Activated CD8-positive, alpha-beta memory T cell treated with anti-CD3 and anti-CD28 coated beads, Interleukin-2, amount 50 U/mL, for 48 hours (primary cell): ENCODE measurements around the gene KCNG3.

Experiments used
- DNase-seq: peaks from one replicate; pipeline ENCODE4 v3.0.0-alpha.2; 2020

The KCNG3 gene

DNA sequence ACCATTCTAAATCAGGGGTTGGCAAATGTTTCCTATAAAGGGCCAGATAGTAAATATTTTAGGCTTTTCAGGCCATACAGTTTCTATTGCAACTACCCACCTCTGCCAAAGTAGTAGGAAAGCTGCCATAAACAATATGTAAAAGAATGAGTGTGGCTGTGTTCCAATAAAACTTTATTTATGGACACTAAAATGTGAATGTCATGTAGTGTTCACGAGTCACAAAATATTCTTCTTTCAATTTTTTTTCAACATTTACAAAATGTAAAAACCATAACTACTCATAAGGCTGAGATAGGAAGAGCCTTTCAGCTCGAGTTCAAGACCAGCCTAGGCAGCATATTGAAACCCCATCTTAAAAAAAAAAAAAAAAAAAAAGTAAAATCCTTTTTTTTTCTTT lies 13.4 kb downstream of the KCNG3 start:
- no peak for DNase-seq

DNA sequence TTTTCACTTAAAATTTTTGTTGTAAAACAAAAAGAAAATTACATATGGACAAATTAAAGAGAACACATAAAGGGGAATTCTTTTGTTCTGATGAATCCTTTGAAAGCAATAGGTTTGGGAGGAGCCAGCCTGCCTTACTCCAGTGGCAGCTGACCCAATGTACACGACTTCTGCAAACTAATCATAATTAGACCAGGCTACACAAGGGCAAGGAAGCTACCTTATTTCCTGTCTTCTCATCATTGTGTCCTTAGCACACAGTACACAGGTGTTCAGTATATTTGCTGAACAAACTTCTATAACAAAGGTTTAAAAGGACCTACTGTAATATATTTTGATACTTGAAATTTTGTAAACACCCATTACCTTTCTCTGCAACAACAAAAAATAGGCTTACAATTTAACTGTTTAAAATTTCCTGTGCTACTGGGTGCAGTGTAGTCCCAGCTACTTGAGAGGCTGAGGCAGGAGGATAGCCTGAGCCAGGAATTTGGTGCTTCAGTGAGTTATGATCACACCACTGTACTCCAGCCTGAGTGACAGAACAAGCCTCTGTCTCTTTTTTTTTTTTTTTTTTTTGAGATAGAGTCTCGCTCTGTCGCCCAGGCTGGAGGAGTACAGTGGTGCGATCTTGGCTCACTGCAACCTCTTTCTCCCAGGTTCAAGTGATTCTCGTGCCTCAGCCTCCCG lies 18.9 kb downstream of the KCNG3 start:
- no peak for DNase-seq

DNA sequence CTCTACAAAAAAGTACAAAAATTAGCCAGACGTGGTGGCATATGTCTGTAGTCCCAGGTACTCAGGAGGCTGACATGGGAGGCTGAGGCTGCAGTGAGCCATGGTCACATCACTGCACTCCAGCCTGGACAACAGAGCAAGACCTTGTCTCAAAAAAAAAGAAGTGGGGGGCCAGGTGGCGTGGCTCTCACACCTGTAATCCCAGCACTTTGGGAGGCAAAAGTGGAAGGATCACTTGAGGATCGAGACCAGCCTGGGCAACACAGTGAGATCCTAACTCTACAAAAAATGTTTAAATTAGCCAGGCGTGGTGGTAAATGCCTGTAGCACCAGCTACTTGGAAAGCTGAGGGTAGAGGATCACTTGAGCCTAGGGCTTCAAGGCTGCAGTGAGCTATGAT lies 23.1 kb downstream of the KCNG3 start:
- no peak for DNase-seq

DNA sequence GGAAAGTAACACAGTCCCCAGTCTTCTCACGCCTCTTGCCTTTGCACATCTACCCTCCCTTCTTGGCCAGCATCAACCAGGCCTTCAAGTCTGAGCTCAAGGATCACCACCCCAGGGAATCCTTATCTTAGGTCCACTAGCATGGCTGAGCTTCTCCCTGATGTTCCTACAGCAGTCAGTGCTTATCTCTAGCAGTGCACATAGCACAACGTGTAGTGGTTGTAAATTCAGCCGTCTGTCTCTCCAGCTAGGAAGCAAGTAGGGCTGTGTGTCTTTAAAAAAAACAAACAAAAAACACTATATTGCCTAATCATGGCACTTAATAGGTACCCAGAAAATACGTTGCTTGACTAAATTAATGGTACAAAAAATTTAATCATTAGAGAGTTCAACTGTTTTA lies 29.2 kb downstream of the KCNG3 start:
- no peak for DNase-seq

DNA sequence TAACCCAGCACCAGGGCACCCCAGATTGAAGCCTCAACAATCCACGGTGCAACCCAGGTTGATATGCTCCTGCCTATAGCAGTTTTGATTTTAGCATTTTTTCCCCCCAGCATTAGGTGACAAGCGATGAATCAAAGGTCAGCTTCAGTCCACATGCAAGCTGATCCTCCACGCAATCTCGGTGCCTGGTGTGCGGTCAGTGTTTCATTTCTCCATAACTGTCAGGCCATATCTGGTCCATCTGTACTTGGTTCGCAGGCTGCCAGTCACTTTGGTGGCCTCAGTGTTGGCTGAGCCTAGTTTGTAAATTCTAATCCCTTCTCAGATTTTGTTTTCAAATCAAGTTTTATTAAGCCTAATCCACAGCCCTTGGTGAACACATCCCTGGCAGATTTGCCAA lies 30.2 kb downstream of the KCNG3 start:
- DNase-seq, result no peak

DNA sequence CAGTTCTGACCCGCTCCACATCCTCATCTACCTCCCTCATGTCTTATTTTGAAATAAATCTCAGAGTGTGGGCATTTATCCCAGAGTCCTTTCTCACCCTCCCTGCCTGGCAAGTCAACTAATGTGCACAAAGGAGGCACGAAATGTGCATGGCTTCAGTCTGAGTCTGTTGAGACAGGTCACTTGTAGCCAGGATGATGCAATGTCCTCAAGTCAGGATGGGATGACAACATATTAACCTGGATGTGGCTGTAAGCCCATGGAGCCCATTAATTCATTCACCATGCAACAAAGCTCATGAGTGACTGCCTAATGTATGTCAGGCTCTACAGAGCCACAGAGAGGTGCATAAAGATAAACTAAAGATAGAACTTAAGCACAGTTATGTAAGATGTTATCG lies 34.5 kb downstream of the KCNG3 start:
- no peak for DNase-seq

DNA sequence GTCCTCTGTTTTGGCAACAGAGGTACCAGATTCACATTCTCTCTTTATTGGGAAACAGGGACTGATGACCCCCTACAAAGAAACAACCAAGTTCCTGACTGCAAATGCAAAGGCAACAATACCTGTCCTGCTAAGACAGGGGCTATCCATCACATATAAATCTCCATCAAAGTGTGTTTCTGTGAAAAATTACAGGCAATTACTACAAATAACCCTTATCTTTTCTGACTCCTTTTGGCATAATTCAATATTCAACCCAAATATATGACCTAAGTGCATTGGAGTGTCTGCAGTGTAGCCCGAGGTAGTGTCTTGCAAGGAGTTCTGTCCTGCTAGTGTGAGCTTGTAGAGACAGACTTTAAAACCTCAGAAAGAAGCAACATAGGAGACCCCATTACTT lies 35.4 kb downstream of the KCNG3 start:
- no peak for DNase-seq

DNA sequence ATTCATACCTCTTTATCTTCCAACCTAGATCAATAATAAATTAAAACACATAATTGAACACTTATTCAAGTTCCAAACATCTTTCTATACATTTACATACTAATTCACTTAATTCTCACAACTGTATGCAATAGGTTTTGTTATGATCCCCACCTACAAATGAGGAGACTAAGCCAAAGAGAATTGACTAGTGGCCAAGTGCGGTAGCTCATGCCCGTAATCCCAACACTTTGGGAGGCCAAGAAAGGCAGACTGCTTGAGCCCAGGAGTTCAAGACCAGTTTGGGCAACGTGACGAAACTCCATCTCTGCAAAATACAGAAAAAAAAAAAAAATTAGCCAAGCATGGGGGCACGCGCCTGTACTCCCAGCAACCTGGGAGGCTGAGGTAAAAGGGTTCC lies 36.8 kb downstream of the KCNG3 start:
- no peak for DNase-seq

DNA sequence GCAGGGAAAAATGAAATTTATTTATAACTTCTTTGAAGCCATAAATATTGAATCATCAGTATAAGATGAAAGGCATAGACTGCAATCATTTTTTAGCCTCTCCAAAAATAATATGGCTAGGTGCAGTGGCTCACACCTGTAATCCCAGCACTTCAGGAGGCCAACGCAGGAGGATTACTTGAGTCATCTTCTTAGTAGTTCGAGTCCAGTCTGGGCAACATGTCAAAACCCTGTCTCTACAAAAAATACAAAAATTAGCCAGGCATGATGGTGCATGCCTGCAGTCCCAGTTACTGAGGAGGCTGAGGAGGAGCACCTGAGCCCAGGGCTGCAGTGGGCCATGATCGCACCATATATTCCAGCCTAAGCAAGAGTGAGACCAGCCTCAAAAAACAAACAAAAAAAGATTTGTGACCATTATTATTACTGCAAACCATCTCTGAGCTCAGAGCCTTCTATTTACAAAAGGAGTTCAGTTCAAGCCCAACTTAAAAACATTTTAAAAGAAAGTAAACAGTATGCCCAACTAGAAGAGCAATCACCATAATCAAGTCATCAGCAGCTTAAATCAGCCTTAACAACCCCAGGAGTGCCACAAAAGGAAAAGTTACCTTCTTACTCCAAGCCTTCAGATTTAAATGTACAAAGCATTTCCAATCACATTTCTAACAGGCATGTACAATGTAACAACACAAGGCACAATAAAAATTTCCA lies 37.5 kb downstream of the KCNG3 start:
- DNase-seq, result no peak

DNA sequence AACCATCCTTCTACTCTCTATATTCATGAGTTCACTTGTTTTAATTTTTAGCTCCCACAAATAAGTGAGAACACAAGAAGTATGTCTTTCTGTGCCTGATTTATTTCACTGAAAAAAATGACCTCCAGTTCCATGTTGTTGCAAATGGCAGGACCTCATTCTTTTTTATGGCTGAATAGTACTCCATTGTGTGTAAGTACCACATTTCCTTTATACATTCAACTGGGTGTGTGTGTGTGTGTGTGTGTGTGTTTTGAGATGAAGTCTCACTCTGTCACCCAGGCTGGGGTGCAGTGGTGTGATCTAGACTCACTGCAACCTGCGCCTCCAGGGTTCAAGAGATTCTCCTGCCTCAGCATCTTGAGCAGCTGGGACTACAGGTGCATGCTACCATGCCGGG lies 41.2 kb downstream of the KCNG3 start:
- no peak for DNase-seq

DNA sequence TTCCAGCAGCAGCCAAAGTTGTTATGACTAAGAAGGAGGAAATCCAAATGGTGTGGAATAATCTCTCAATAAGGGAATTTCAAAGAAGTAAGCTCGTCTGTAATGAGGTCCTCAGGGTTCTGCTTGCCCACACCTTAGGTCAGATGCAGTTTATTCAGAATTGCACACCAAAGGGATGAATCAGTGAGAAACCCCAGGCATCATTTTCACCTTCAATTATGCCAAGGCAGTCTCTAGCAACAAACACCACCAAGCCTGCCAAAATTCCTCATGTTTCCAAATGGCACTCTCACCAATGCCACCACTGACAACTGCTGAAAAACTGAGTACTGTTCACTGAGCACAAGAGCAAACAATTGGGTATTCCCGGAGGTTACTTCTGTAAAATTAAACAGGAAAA lies 43.6 kb downstream of the KCNG3 start:
- no peak for DNase-seq

DNA sequence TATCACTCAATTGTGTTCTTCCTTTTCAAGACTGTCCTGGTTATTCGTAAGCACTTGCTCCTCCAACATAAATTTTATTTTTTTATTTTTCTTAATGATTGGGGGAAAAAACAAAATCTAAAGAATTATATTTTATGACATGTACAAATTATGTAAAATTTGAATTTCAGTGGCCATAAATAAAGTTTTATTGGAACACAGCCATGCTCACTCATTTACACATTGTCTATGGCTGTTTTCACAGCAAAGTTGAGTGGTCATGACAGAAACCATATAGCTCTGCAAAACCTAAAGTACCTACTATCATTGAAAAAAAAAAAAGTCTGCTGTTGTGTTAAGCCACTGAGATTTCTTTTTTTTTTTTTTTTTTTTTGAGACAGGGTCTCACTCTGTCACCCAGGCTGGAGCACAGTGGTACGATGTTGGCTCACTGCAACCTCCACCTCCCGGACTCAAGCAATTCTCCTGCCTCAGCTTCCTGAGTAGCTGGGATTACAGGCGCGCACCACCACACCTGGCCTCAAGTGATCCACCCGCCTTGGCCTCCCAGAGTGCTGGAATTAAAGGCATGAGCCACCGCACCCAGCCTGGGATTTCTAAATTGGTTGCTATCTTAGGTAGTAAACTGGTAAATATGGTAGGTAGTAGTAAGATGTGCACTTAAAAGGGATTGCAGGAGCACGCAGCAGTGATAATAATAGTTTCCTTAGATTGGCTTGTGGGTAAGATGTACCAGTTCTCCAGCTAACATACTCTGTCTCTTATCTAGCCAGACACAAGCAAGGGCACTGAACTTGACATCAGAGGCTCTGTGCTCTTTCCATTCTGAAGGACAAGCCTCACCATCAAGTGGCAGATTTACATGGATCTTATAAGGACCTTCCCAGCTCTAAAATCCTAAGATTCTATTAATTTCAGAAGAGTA lies 44.4 kb downstream of the KCNG3 start:
- no peak for DNase-seq

DNA sequence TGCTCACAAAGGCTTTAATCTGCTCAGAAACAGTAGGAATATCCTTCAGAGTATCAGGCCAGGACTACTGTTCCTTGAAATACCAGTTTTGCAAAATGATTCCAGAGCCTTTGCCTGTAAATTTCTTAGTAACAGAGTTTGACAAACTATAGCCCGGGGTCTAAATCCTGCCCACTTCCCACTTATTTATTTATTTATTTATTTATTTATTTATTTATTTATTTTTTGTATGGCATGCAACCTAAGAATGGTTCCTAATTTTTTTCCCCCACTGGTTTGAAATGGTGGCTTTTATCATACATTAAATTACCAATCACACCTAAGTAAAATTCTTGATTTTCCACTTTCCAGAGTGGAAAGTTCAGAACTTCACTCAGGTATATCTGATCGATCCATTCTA lies 45.6 kb downstream of the KCNG3 start:
- no peak for DNase-seq

DNA sequence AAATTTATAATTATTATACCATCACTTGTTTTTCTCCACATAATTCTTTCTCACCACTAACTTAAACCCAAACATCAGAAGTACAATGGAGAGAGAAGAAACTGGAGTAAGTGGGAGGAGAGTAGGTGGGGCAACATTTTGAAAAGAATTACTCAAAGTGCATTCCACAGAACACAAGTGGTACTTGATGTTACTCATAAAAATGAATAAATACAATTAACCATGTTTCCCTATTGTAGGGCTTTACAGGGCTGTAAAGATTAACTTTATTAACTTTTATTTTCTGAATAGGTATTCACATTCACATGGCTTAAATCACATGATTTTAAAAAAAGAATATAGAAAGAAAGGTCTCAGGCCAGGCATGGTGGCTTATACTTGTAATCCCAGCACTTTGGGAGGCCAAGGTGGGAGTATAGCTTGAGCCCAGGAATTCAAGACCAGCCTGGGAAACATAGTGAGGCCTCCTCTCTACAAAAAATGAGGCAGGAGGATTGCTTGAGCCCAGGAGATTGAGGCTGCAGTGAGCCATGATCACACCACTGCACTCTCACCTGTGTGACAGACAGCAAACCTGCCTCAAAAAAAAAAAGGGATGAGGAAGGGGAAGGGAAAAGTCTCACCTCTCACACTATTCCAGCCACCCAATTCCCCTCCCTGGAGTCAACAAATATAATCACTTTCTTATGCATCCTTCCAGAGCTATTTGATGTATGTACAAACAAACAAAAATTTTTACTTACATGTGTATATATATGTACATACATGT lies 47.1 kb downstream of the KCNG3 start:
- DNase-seq, result no peak

DNA sequence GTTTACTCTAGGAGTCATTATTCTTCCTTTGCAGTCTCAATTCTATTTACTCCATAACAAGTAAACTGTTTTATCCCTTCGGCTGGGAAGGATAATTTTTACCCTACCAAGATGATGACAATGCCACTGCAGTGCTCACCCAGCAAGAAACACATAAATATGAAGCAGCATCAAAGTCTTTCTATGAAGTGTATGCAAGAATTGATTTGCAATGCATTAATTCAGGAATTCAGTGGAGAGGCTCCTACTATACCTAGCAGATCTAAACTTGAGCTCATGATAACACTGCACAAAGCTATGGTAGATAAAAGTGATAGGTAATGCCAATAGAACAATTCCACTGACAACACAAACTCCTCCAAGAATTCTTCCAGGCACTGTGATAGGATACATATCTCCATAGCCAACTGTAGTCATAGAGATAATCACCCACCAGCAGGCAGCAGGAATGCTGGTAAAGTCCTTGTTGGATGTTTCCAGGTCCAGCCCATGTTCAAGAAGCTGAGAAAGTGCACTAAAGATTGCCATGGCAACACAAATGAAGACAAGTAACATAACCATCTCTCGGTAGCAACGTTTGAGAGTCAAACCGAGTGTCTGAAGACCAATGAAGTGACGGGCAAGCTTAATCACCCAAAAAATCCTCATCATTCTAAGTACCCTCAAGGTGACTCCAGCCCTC lies 49.9 kb downstream of the KCNG3 start:
- DNase-seq, result no peak

DNA sequence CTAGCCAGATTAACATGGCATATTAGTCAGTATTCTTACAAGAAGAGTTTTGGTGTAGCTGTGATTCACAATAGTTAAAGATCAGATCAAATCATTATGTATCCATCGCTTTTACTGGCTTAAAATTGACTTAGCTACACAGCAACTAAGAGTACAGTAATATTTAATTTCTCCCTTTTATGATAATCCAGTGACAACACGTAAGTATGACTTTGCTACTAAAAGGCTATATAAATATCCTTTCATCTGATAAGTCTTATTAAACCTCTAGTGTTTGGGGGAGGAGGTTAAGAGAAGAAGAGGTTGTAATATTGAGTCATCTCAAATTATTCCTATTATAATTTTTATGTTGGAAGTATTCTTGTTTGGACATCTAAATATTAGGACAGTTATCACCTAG lies 51.0 kb downstream of the KCNG3 start:
- no peak for DNase-seq

DNA sequence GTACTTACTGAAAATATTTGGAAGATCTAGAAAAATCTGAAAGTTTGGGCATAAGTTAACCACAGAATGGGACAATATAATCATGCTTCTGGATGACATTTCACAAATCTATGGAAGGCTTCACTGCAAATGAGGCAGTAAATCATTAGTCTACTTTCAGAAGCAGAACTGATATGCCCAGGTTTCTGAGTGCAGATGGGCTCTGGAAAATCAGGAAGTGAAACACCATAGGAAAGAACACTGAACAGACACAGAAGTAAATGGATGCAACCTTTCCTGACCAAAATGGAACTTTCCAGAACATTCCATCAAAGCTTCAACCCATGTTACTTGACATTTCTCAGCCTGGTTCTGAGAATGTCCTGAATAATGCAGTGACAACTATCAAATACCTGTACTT lies 55.1 kb downstream of the KCNG3 start:
- DNase-seq, result no peak

DNA sequence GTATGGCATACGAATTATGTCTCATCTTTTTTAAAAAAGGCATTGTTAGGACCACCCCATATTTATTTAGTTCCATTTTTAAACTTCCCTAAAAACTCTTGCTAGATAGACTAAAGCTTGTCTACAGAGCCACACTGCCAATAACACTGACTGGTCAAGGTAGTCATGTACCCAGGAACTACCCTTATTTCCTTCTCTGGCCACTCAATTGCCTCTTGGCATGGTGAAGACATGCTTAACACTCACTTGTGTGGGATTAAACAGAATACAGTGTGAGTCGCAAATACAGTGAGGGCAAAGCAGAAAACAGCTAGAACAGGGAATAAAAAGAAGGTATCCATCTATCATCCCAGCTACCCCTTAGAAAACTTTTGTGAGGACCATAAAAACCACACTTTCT lies 57.4 kb downstream of the KCNG3 start:
- DNase-seq, result no peak

DNA sequence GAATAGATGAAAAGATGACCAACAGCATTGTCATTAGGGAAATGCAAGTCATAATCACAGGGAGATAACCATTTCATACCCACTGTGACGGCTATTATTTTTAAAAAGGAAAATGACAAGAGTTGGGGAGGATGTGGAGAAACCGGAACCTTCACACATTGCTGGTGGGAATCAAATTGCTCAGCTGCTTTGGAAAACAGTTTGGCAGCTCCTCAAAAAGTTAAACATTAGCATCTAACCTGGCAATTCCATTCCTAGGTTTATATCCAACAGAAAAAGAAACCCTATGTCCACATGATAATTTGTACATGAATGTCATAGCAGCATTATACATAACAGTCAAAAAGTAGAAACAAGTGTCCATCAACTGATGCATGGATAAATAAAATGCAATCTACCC lies 58.2 kb downstream of the KCNG3 start:
- no peak for DNase-seq

DNA sequence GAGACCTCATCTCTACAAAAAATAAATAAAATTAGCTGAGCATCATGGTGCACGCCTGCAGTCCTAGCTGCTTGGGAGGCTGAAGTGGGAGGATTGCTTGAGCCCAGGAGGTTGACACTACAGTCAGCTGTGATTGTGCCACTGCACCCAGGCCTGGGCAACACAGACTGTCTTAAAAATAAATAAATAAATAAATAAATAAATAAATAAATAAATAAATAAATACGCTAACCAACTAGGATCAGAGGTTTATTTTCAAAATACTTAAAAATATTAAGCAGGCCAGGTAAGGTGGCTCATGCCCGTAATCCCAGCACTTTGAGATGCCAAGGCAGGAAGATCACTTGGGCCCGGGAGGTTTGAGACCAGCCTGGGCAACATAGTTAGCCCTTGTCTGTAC lies 63.6 kb downstream of the KCNG3 start:
- DNase-seq, result no peak

DNA sequence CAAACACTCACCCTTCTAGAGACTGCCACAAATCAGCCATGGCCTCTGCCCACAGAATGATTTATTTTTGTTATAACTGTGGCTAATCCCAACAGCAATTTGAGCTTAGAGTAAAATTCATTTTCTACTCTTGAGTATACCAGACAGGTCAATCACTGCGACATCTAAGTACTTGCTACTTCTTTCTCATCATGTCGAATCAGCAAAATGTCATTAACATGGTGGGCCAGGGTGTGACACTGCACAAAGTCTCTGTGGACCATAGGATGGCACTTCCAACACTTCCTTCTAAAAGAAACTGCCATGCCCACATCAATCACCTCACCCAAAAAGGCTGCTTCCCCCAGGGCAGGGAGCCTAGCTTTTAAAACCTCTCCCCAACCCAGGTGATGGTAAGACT lies 64.4 kb downstream of the KCNG3 start:
- no peak for DNase-seq

DNA sequence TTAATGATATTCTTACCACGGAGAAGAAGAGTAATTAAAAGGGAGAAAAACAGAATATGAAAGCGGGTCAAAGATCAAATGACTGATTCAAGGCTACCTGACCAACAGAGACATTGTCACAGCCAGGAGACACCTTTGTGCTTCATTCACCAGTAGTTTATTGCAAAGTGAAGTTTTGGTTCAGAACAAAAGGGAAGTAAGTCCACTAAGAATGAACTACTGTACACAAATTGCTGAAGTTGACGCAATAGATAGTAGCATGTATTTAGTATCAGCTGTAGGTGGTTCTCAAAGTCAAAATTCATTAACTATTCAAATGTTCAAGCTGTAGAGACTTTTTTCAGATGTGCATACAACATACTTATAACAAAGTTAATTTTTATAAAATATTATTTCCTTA lies 68.1 kb downstream of the KCNG3 start:
- no peak for DNase-seq

DNA sequence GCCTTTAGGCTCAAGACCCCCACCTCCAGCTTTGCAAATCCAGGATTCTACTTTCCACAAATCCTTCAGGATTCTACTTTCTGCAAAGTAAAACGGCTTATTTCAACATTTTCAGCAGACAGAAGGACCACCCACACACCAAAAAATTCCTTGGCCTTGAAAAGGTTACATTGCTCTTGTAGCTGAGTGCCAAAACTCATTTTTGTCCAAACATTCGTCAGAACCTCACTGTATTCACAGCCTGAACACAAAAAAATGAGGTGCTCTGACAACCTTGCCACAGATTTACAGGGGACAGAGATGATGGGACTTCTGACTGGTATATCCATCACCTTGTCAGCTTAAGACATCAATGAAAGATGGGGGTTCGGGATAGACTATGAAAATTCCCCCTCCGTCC lies 69.7 kb downstream of the KCNG3 start:
- no peak for DNase-seq
